NCI-H128 (cell line): ENCODE results near the gene EGLN2.
"Not testable (repeated sequence)": the region's sequence is repeated elsewhere in the genome, so short reads cannot be mapped to it uniquely, and the experiment has no call there.

Experiments used
- DNase-seq: peaks from one replicate; lab custom pipeline; 2025; ENCODE audit not compliant: unreplicated experiment; lab: John Stamatoyannopoulos, UW

EGLN2 gene

DNA sequence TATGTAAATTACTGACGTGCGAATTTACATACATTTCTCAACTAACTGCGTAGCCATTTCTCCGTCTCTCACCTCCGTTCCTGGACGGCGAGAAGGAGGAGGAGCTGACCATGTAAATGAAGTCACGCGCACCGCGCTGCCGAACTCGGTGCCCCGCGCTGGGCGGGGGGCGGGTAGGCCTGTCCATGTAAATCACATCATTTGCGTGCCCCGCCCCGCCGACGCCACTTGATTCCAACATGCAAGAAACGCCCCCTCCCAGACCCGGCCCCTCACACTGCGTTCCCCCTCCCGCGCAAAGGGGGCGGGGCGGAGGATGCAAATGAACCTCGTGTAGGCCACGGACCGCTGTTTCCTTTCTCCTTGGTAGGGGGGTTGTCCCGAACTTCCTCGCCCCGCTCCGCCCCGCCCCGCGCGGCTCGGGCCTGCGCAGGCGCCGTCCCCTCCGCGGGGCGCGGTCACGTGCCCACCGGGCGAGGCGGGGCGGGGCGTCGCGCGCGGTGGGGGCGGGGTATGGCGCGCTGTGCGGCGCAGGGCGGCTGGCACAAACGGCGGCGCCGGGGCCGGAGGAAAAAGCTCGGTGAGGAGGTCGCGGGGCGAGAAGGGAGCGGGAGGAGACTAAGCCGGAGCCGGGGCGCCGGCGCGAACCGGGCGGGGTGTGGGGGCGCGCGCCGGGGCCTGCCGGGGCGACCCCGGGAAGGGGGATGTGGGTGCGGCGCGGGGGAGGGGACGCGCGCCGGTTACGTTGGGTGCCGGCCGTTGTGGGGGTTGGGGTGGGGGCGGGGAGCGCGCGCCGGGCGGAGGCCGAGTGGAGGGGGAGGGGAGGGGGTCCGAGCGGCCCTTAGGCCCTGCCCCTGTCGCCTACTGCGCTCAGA lies at the start of gene EGLN2:
TSS of gene EGLN2 (plus strand) at position 509 of the 875 bp plus-strand sequence. CDS start 1,382 bp downstream, outside the sequence.
- DNase-seq, result peak; percentile 99

DNA sequence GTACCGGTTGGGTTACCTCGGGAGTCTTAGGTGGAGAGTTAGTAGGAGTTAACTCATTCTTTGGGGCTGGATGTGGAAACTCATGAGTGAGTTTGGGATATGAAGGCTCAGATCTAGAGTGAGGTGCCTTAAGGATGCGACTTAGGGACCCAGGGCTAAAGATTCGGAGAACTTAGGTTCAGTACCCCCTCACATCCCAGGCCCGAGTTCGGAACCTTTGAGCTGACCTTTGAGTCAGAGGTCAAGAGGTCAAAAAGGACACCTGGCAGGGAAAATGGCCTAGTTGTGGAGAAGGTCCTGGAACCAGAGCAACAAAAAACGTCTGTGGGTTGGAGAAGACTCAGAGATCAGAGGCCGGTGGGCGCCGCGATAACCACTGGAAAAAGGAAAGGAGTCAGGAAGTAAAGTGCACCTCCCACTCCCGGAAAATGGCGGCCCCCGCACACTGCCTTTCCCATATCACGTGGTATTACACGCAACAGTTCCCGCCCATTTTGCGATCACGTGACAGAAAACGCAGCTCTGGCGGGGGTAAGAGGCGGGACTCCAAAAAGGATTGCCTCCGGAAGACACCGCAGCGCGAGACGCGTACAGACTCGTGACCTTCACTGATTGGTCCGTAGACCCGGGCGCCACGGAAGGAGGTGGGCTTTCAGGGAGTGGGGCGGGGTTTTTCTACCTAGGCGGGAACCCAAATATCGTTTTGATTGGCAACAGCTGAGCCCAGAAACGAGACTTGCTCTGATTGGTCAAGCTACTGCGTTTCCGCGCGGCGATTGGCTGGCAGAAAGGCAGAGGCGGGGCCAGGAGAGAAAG lies 48.7 kb upstream of the EGLN2 start, which contains the start of gene ACTMAP:
TSS of gene ACTMAP (minus strand) at position 420 of the 816 bp plus-strand sequence. CDS start 674 bp downstream, outside the sequence.
- DNase-seq, result peak; percentile 100

DNA sequence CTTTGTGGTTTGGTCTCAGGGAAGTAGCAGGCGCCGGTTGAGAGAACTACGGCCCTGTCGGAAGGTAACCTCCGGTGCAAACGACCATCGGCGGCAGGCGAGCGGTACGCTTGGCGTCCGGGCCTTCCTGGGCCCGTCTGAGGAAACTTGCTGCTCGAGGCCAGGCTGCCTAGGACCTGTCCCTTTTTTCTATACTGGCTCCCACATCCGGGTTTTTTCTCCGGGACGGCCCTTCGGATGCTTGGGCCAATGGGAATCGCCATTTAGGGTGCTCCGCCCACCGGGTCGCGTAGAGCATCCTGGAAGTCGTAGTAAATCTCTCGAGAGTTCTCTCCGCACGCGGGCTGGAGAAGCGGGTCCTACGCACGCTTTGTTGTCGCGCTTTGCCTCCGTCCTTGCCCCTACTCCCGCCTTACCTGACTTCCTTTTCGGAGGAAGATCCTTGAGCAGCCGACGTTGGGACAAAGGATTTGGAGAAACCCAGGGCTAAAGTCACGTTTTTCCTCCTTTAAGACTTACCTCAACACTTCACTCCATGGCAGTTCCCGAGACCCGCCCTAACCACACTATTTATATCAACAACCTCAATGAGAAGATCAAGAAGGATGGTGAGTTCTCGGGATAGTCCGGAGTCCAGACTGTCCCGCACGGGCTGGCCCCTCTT lies 48.0 kb upstream of the EGLN2 start, which contains the start of gene SNRPA:
TSS of gene SNRPA (plus strand) at position 330 of the 664 bp plus-strand sequence. CDS start at position 536, 206 bp downstream.
- DNase-seq, result peak; percentile 97

DNA sequence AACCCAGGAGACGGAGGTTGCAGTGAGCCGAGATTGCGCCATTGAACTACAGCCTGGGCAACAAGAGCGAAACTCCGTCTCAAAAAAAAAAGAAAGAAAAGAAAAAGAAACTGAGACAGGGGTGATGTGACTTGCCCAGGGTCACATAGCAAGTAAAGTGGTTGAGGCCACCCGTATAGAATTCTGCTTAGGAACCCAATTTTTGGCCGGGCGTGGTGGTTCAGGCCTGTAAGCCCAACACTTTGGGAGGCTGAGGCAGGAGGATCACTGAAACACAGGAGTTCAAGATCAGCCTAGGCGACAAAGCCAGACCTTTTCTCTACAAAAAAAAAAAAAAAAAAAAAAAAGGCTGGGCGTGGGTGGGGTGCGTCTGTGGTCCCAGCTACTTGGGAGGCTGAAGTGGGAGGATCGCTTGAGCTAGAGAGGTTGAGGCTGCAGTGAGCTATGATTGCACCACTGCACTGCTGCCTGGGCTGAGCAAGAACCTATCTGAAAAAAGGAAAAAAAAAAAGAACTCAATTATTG lies 46.7 kb upstream of the EGLN2 start:
- no peak for DNase-seq

DNA sequence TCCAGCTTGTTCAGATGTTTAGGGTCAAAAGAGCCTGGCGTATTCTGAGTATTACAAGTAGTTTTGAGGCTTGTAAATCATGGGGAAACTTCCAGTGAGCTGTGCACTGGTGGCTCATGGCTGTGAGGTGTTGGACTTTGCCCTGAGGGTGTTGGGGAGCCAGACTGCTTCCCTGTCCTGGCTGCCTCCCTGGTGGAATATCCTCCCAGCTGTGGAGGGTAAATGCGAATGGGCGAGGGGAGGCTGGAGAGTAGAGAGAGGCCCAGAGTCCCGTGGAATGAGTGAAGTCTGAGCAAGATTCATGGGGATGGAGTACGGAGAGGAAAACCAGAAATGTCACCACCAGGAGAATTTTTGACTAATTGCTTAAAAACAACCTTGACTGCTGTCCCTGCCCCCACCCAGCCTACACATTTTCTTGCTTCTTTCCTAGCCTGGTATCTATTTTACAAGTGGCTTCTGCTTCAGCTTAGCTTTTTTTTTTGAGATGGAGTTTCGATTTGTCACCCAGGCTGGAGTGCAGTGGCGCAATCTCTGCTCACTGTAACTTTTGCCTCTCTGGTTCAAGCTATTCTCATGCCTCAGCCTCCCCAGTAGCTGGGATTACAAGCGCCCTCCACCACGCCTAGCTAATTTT lies 44.3 kb upstream of the EGLN2 start:
- DNase-seq, result no peak

DNA sequence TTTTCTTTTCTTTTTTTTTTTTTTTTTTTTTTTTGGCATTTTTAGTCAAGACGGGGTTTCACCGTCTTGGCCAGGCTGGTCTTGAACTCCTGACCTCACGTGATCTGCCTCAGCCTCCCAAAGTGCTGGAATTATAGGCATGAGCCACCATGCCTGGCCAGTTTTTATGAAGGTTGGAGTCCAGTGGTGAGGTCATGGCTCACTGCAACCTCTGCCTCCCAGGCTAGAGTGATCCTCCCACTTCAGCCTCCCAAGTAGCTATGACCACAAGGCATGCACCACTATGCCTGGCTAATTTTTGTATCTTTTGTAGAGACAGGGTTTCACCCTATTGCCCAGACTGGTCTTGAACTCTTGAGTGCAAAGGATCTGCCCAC lies 43.8 kb upstream of the EGLN2 start:
- DNase-seq, result no peak

DNA sequence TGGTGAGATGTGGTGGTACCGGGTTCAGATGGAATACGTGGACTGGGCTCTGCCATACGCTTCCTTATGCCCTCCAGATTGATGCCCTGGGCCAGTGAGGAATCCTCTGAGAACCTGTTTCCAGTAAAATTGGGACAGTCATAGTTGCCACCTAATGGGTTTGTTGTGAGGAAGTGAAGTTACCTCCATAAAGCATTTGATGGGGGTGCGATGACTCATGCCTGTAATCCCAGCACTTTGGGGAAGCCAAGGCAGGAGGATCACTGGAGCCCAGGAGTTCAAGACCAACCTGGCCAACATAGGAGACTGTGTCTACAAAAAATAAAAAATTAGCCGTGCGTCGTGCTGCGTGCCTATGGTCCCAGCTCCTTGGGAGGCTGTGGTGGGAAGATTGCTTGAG lies 43.2 kb upstream of the EGLN2 start:
- DNase-seq, result no peak

DNA sequence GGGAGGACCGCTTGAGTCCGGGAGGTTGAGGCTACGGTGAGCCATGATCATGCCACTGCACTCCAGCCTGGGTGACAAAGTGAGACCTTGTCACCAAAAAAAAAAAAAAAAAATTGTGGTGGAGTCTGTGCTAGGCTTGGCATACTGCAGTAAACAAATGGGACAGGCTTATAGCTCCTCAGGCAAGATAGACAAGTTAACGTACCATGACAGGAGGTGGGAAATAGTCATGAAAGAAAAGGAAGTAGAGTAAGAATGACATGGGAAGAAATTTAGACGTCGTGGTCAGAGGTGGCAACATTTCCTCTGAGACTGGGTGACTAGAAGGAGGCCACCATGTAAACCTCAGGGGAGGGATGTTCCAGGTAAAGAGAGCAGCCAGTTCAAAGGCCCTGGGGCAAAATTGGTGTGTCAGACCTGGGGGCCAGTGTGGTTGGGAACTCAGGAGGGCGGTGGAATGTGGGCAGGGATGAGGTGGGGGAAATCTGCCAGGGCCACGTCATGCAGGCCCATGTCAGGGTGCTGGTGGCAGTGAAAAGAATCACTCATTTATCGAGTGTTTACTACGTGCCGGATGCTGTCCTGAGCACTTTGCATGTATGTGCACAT lies 42.4 kb upstream of the EGLN2 start:
- DNase-seq, result no peak

DNA sequence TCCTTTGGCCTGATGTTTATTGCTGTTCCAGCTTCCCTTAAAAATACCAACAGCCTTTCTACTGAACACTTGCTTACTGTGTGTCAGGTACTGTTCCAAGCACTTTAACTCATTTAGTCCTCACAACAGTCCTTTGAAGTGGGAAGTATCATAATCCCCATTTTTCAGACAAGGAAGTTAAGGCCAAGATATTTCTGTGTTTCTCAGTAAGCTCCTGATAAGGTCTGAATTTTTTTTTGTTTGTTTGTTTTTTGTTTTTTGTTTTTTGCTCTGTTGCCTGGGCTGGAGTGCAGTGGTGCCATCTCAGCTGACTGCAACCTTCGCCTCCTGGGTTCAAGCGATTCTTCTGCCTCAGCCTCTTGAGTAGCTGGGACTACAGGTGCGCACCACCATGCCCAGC lies 40.5 kb upstream of the EGLN2 start:
- no peak for DNase-seq

DNA sequence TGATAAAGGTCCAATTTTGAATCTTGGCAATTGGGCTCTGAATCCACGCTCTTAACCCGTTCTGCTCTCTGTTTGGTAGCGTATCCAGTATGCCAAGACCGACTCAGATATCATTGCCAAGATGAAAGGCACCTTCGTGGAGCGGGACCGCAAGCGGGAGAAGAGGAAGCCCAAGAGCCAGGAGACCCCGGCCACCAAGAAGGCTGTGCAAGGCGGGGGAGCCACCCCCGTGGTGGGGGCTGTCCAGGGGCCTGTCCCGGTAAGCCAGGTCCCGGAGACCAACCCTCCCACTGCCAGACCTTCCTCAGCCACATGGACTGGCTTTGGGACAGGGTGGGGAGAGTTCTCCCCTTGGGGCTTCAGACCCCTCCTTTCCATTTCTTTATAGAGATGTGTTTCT lies 39.6 kb upstream of the EGLN2 start:
- no peak for DNase-seq

DNA sequence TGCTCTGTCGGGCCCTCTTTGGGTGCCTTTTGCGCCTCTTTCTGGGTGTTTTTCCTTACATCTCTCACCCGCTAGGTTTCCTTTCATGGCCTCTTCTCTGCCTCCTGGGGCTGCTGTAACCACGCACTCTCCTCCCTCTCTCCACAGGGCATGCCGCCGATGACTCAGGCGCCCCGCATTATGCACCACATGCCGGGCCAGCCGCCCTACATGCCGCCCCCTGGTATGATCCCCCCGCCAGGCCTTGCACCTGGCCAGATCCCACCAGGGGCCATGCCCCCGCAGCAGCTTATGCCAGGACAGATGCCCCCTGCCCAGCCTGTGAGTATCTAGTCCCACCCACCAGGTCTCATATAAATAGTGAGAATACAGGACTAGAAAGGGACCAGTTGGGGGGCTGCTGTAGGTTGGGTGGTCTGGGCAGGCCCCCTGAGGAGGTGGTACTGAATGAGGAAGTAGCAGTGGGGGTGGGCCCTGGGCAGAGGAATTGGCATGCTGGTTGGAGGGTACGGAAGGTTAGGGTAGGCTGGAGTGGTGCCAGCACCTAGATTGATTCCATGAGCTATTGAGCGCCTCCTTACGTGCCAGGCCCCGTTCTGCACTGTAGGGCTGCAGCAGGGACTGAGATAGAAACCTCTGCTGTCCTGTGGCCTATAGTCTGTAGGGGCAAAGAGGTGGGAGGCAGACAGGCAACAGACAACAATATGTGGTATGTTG lies 36.1 kb upstream of the EGLN2 start:
- DNase-seq, result no peak

DNA sequence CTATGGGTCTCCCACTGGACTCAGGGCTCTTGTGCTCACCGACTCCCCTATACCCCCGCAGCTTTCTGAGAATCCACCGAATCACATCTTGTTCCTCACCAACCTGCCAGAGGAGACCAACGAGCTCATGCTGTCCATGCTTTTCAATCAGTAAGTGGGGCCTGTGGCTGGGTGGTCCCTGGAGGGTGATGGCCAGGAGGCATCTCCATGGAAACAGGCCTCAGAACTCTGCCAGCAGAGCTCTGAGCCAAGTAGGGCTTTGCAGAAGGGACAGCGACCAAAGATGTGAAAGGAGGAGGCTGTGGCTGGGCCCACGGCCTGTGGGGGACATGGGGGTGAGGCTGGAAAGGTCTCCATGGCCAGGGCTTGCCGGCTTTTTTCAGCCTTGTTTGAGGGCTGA lies 35.5 kb upstream of the EGLN2 start:
- DNase-seq, result no peak

DNA sequence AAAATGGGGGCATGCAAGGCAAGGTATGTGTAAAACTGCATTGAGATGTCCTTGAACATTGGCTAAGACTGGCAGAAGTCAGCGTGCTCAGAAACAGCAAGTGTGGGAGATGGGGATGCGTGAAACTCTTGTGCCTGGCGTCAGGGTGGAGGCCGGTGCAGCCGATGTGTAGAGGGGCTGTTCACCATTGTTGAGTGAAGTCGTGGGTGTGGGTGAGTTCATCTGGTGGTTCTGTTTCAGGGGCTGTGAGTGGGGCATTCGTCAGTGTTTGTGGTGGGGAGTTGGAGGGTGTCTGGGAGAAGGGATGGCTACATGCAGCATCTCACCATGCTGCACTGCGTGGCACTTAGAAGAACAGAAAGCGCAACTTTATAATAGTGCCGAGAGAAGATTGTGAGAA lies 35.0 kb upstream of the EGLN2 start:
- DNase-seq, result no peak

DNA sequence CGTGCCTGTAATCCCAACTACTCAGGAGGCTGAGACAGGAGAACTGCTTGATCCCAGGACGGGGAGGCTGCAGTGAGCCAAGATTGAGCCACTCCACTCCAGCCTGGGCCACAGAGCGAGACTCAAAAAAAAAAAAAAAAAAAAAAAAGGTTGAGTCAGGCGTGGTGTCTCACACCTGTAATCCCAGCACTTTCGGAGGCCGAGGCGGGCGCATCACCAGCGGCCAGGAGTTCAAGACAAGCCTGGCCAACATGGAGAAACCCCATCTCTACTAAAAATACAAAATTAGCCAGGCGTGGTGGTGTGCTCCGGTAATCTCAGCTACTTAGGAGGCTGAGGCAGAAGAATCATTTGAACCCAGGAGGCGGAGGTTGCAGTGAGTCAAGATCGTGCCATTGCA lies 32.6 kb upstream of the EGLN2 start:
- DNase-seq, result not testable (repeated sequence)

DNA sequence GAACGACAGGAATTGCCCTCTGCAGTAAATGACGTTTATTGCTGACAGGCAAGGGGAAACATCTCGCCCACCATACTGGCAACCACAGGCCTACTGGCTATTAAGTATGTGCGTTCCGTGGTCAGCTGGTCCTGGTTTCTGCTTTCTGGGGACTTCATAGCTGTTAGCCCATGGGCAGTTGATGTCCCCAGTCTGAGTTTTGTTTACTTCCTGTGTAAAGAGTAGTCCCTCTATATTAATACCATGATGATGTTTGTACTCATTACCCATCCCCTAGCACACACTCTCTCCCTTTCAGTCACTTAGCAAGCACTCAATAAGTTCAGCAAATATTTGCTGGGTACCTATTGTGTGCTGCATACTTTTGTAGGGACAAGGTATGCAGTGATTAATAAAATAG lies 30.1 kb upstream of the EGLN2 start:
- DNase-seq, result no peak

DNA sequence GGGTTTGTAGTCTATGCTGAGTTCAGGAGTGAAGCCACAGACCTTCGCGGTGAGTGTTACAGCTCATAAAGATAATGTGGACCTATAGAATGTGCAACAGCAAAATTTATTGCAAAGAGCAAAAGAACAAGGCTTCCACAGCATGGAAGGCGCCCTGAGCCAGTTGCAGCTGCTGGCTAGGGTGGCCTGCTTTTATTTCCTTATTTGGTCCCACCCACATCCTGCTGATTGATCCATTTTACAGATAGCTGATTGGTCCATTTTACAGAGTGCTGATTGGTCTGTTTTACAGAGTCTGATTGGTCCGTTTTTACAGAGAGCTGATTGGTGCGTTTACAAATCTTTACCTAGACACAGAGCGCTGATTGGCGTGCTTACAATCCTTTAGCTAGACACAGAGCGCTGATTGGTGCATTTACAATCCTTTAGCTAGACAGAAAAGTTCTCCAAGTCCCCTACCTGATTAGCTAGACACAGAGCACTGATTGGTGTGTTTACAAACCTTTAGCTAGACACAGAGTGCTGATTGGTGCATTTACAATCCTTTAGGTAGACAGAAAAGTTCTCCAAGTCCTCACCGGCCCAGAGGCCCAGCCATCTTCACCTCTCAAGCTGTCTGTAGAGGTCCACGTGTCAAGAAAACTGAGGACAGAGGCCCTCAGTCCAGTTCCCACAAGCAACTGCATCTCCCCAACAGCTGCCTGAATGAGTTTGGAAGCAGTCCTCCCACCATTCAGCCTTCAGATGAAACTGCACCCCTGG lies 27.7 kb upstream of the EGLN2 start:
- DNase-seq, result not testable (repeated sequence)

DNA sequence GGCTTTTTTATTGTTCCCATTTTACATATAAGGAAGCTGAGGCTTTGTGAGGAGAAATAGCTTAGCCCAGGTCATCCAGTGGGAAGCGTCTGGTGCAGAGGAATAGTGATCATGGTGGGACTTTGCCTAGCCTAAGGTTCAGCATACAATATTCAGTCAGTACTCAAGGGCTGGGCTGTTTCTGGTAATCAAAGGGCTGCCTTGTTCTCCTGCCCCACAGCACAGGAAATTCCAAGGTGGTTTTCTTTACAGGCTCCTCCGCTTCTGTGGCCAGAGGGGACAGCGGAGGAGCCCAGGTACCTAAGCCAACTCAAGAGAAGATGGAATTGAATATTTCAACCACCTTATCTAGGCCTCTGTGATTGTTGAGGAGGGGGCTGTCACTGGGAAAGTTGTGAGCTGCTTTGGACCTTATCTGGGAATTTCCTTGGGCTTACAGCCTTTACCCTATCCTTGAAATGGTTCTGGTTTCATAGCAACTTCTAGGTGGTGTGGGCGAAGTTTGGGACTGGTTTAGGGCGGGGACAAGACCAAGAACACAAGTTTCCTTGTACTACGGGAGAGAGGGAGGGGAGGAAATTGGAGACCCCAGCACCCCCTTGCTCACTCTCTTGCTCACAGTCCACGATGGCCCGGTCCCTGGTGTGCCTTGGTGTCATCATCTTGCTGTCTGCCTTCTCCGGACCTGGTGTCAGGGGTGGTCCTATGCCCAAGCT lies 23.9 kb upstream of the EGLN2 start, which contains the start of gene MIA:
TSS of gene MIA (plus strand) at position 606 of the 716 bp plus-strand sequence. CDS start at position 628, 22 bp downstream.
- DNase-seq, result no peak

DNA sequence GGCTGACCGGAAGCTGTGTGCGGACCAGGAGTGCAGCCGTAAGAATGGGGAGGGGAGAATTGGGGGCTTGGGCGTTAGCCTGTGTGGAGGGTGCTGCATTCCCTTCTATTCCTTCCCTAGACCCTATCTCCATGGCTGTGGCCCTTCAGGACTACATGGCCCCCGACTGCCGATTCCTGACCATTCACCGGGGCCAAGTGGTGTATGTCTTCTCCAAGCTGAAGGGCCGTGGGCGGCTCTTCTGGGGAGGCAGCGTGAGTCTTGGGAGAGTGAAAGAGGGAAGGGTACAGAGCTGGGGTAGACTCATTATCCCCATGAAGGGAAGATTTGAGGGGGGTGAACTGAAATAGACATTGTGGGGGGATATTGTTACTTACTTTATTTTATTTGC lies 23.4 kb upstream of the EGLN2 start:
- no peak for DNase-seq
